OCI-LY1 (cell line): ENCODE results near the gene RPSA.

Experiments used
- EZH2 ChIP-seq: fragments of 200-600 bp; sonication (generic), shearing (Covaris generic); IDR thresholded peaks from 2 replicates; pipeline ENCODE4 v1.8.0; 2017; ENCODE audit warnings: borderline replicate concordance, mixed run types, mild to moderate bottlenecking, antibody characterized with exemption, low read length, moderate library complexity, mixed read lengths
- TF ChIP-seq, protein P1 (sequence below): fragments of 200-600 bp; sonication (generic), shearing (Covaris generic); IDR thresholded peaks from 2 replicates; pipeline ENCODE4 v1.5.1; 2017; ENCODE audit warnings: mild to moderate bottlenecking, antibody characterized with exemption, low read length, moderate library complexity, mixed read lengths

DNA sequence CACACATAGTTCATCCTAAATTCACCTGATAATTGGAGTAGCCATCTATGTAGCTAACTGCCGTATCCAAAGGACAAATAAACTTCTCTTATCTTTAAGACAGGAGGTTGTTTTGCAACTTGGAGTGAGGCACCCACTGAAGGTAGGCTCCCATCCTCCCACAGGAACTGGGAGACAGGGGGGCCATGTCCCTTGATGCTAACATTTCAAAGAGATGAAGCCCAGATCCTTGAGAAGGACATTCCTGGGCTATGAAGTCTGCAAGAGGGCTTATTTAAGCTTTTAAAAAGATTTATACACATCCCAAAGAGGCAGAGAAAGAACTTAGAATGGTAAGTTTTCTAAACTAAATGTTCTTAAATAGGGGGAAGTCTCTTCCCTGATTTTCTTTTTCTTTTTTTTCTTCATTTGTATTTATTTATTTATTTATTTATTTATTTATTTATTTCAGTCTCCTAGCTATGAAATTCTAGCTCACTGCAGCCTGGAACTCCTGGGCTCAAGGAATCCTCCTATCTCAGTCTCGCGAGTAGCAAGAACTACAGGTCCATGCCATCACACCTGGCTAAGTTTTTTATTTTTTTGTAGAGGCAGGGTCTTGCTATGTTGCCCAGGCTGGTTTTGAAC, 48.2 kb downstream of the RPSA start:
- TF ChIP-seq, protein P1, sequence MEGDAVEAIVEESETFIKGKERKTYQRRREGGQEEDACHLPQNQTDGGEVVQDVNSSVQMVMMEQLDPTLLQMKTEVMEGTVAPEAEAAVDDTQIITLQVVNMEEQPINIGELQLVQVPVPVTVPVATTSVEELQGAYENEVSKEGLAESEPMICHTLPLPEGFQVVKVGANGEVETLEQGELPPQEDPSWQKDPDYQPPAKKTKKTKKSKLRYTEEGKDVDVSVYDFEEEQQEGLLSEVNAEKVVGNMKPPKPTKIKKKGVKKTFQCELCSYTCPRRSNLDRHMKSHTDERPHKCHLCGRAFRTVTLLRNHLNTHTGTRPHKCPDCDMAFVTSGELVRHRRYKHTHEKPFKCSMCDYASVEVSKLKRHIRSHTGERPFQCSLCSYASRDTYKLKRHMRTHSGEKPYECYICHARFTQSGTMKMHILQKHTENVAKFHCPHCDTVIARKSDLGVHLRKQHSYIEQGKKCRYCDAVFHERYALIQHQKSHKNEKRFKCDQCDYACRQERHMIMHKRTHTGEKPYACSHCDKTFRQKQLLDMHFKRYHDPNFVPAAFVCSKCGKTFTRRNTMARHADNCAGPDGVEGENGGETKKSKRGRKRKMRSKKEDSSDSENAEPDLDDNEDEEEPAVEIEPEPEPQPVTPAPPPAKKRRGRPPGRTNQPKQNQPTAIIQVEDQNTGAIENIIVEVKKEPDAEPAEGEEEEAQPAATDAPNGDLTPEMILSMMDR = no peak
- TF ChIP-seq EZH2 = no peak
